GM12891 (cell line): Measurements from ENCODE around the gene ANKRD34B.

Experiments used
- SPI1 ChIP-seq: IDR thresholded peaks from 2 replicates; pipeline ENCODE4 v1.6.1; 2011; ENCODE audit warnings: low read depth, low read length, control low read depth
- TAF1 ChIP-seq: IDR thresholded peaks from 2 replicates; pipeline ENCODE4 v1.6.1; 2011; ENCODE audit warnings: low read depth, low read length, control low read depth

DNA sequence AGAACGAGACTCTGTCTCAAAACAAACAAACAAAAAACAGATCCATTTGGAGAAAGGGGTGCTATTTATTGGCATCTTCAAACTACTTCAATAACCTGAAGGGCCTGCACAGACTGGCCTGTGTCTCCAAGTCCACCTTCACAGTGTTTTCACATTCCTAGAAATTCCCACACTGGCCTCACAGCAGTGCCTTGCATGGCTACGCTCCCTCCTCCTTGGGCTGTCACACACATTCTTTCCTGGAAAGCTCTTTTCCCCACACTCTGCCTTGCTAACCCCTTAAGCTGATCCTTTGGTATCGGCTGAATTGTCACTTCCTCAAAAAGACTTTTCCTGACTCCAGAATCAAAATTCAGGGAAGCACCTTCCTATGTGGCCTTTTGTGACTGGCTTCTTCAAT lies 62.4 kb downstream of the ANKRD34B start:
- TF ChIP-seq SPI1 (no peak), TAF1 (no peak)
